A673 (cell line): ENCODE results near the gene PLEKHG3.

Experiments
- CTCF ChIP-seq: fragments of 300-800, 200-600 bp; sonication (generic); conservative IDR thresholded peaks from 2 replicates; pipeline ENCODE4 v1.5.1; 2017; ENCODE audit warnings: low read depth, mild to moderate bottlenecking, antibody characterized with exemption, low read length, moderate library complexity, mixed read lengths
- EZH2 ChIP-seq: fragments of 200-600 bp; sonication (generic); IDR thresholded peaks from 2 replicates; pipeline ENCODE4 v1.6.1; 2017; ENCODE audit warnings: borderline replicate concordance, low read depth, mild to moderate bottlenecking, mixed read lengths, antibody characterized with exemption, low read length; ENCODE audit not compliant: poor library complexity, severe bottlenecking

- no peak for TF ChIP-seq CTCF
- no peak for TF ChIP-seq EZH2
Measured at GRCh38 chr14:64748995-64749714, 44.9 kb downstream of the PLEKHG3 start.
